ENCODE results near the gene FICD. TPM values are rescaled to one million over a fixed set of nuclear protein-coding genes. Genes with fewer than 3 reads are reported as not detected.

Gene FICD
- total RNA-seq, 1 donor from 2014 or later = 6.6 TPM

Other genes with a start within 250 kb of the FICD start
- gene CMKLR1, start 176.0 kb upstream of the FICD start, total RNA-seq = not detected in 2 replicates
- 89.1 and 90.5 TPM in 2 replicates for gene SART3, start 45.9 kb downstream of the FICD start, total RNA-seq
- 61.5 and 66.1 TPM in 2 replicates for gene ISCU, start 47.3 kb downstream of the FICD start, total RNA-seq
- gene TMEM119, start 82.8 kb downstream of the FICD start, total RNA-seq = 0.47 TPM in 1 of 2 replicates, not detected in the other
- gene SELPLG, start 118.6 kb downstream of the FICD start, total RNA-seq = 47.4 and 49.4 TPM in 2 replicates
- gene CORO1C, start 216.2 kb downstream of the FICD start, total RNA-seq = 64.6 and 70.1 TPM in 2 replicates

All from activated CD4-positive, alpha-beta T cell treated with anti-CD3 and anti-CD28 coated beads, Interleukin-2, amount 10 ng/mL, durations not matched to agents 24 days and 14 days (primary cell).